Measurements from ENCODE around the gene PIP4K2B. TPM values are rescaled to one million over a fixed set of nuclear protein-coding genes. Genes with fewer than 3 reads are reported as not detected.

PIP4K2B gene
- total and polyA plus RNA-seq, 2 of the 8 experiments (the other 6 are each of a cell fraction or from before 2014, with no cell fraction given) = 21.5 to 57.8 TPM

GRCh38 chr17:38766341-38766740, 33.0 kb downstream of the PIP4K2B start (continued):
- TF ChIP-seq TAF1 (IDR thresholded peaks at IDR 0.05; ENCODE audit: low read depth, low read length) (no peak), GABPA (IDR thresholded peaks at IDR 0.05; ENCODE audit: borderline replicate concordance, insufficient read depth, low read length) (no peak), POLR2AphosphoS5 (IDR thresholded peaks at IDR 0.05; ENCODE audit: low read depth, low read length) (no peak), RFX5 (IDR thresholded peaks at IDR 0.05; ENCODE audit: borderline replicate concordance, low read depth, low read length) (no peak), ATF2 (IDR thresholded peaks at IDR 0.05; ENCODE audit: low read length) (no peak), RNF2 (IDR thresholded peaks at IDR 0.05; ENCODE audit: borderline replicate concordance, low read depth, low read length, missing control alignments, poor library complexity, severe bottlenecking) (no peak)

All from H1 (cell line).